GM12801 (cell line): Measurements from ENCODE around the gene NDUFB5.

Source experiments
- TF ChIP-seq, protein P1 (sequence below): IDR thresholded peaks from one replicate; pipeline ENCODE4 v1.5.1; 2011; ENCODE audit warnings: control low read depth; ENCODE audit not compliant: insufficient read length; ENCODE audit errors: extremely low read depth

The NDUFB5 gene

DNA sequence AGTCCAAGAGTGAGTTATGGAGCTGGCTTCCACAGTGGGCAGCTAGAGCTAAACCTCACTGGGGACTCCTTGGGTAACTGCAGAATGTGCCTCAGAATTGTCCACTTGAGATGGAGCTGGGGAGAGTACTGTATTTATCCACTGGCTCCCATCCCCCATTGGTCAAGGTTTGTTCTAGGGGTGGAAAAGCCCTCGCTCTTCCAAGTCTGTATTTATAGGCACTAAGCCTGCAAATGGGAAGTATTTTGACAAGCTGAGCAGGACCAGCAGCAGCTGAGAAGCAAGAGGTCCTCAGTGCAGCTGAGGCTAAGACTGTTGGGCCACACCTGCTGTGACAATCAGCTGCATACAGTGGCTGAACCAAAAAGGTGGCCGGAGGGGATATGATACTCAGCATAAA is 54.0 kb downstream of the NDUFB5 start:
- TF ChIP-seq, protein P1, sequence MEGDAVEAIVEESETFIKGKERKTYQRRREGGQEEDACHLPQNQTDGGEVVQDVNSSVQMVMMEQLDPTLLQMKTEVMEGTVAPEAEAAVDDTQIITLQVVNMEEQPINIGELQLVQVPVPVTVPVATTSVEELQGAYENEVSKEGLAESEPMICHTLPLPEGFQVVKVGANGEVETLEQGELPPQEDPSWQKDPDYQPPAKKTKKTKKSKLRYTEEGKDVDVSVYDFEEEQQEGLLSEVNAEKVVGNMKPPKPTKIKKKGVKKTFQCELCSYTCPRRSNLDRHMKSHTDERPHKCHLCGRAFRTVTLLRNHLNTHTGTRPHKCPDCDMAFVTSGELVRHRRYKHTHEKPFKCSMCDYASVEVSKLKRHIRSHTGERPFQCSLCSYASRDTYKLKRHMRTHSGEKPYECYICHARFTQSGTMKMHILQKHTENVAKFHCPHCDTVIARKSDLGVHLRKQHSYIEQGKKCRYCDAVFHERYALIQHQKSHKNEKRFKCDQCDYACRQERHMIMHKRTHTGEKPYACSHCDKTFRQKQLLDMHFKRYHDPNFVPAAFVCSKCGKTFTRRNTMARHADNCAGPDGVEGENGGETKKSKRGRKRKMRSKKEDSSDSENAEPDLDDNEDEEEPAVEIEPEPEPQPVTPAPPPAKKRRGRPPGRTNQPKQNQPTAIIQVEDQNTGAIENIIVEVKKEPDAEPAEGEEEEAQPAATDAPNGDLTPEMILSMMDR: no peak

DNA sequence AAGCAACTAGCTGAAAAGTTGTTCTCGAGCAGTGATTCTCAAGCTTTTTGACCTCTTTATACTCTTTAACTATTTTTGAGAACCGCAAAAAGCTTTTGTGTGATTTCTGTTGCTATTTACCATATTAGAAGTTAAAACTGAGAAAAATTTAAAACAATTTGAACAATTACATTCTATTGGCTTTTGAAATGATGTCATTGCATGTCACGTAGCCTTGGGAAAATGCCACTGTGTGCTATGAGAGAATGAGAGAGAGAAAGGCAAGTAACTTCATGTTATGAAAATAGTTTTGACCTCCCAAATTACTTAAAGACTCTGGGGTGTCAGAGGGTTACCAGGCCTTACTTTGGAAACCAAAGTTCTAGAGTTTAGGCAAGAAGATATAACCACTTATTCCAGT is 56.3 kb downstream of the NDUFB5 start:
- TF ChIP-seq, protein P1: no peak

DNA sequence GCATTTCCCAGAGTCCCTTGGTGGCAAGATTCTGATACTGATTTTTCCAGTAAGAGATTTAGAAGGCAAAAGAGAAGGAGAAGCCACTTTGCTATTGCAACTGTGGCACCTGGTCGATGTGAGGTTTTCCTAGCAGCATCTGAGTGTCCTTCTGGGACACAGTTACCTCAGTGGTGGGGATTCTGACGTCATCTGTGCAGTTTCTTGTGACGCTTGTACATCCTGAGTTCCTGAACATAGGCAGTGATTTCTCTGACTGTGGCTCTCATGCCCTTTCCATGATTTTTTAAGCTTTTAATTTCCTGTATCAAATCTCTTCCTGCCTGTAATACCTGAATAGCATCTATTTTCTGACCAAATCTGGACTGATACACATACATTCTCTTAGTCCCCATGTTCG is 57.2 kb downstream of the NDUFB5 start:
- TF ChIP-seq, protein P1: no peak

DNA sequence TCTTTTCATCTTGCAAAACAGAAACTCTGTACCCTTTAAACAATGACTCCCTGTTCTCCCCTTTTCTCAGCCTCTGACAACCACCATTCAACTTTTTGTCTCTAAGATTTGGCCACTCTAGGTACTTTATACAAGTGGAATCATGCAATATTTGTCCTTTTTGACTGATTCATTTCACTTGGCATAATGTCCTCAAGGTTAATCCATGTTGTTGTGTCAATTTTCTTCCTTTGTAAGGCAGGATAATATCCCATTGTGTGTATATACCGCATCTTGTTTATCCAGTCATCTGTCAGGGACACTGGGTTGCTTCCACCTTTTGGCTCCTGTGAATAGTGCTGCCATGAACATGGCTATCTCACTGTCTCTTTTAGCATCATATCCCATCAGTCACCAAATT is 58.5 kb downstream of the NDUFB5 start:
- TF ChIP-seq, protein P1: no peak

DNA sequence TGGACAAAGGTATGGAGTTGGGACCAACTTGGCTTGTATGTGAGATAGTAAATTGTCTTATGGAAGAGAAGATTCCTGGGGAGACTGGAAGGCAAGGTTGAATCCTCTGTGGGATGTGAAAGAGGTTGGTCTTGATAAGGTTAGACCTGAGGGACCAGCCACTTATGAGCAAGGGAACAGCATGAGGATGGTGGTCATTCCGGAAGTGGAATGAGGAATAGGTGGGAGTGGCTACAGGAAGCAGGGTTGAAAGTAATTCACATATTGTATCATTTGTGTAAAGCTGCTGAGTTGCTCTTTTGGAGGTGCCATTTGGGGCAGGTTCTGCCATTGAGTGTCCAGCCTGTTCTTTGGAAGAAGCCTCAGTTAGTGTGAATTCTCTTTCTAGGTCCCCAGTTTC is 61.4 kb downstream of the NDUFB5 start:
- TF ChIP-seq, protein P1: no peak

DNA sequence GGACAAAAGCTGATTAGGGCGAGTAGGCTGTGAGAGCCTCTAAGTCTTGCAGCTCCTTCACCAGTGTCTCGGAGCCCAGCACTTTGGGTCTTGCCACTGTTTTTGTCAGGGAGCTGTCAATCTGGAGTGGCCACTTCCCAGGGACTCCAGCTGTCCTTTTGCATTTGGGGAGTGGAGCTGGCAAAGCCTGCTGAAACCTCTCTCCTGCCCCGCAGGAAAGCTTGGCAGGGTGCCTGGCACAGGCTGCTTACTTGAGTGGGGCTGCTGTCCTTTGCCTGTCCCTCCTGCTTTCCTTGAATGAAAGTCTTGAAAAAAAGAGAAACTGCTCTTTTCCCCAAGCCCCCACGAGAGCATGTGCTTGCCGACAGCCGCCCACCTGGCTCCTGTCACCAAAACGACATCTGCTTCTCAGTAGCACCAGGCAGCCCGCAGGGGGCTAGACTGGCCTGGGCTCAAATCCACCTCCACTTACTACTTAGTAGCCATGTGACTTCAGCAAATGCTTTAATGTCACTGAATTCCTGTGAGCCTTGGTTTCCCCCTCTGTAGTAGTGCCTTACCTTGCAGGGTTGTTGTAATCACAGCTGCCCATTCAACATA is 61.9 kb downstream of the NDUFB5 start:
- TF ChIP-seq, protein P1: no peak

DNA sequence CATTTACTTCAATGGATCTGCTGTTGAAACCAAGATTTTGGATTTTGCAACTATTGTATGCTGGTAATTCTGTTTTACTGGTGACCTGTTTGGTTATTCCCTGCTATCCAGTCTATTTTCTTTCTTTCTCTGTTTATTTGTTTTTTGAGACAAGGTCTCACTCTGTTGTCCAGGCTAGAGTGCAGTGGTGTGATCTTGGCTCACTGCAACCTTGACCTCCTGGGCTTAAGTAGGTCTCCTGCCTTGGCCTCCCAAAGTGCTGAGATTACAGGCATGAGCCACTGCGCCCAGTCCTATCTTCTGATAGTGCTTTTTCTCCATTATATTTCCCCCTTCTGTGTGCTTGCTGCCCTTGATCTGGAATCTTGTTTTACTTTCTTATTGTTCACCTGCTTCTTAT is 63.8 kb downstream of the NDUFB5 start:
- TF ChIP-seq, protein P1: no peak

DNA sequence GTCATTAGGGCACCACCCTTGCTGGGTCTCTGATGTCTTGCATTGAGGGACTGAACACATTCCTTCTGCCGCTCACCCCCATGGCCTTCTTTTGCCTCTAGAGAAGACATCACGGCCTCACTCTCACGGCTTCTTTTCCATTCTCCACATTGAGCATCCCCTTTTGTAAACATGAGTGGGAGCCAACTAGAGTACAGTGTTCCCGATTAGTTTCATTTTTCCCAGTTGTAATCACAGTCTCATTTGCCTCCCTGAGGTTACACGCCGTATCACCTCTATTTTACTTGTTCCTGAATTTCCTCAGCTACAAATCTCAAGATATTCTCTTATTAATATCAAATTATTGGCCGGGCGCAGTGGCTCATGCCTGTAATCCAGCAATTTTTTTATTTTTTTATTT is 65.7 kb downstream of the NDUFB5 start:
- TF ChIP-seq, protein P1: no peak
